Activated naive CD4-positive, alpha-beta T cell treated with anti-CD3 and anti-CD28 coated beads, Interleukin-2, amount 50 U/mL, for 72 hours (primary cell): ENCODE measurements around the gene APOL3. TPM values are rescaled to one million over a fixed set of nuclear protein-coding genes. Genes with fewer than 3 reads are reported as not detected.
"Not testable (repeated sequence)": the region's sequence is repeated elsewhere in the genome, so short reads cannot be mapped to it uniquely, and the experiment has no call there.

Experiments
- ATAC-seq, 2 donors: fragments of 150-1000 bp; cut with Tn5 transposase; 2 replicates each; pipeline ENCODE4 v1.10.0; 2021; ENCODE audit warnings: mild to moderate bottlenecking in 2 of 2, moderate library complexity in 2 of 2
- DNase-seq, 2 donors: peaks; one replicate each; pipeline ENCODE4 v3.0.0; 2021 to 2022; ENCODE audit warnings: low spot score in 2 of 2
- H3K27ac Mint-ChIP-seq, 2 donors: one replicate each; pipeline ENCODE4 v1.8.0; 2022; ENCODE audit warnings: mild to moderate bottlenecking in 2 of 2, mixed read lengths in 2 of 2
- H3K36me3 Mint-ChIP-seq, 2 donors: one replicate each; pipeline ENCODE4 v1.8.0; 2022; ENCODE audit warnings: mixed read lengths in 2 of 2
- H3K9me3 Mint-ChIP-seq, 2 donors: one replicate each; pipeline ENCODE4 v1.8.0; 2022; ENCODE audit warnings: mixed read lengths in 2 of 2
- total RNA-seq, 2 donors: library from RNA; stranded (reverse); gene quantifications; one replicate each; pipeline ENCODE4 v1.2.3, GENCODE V29; 2022

The APOL3 gene
- total RNA-seq, 2 donors from 2014 or later = 46.4 to 70.0 TPM

DNA sequence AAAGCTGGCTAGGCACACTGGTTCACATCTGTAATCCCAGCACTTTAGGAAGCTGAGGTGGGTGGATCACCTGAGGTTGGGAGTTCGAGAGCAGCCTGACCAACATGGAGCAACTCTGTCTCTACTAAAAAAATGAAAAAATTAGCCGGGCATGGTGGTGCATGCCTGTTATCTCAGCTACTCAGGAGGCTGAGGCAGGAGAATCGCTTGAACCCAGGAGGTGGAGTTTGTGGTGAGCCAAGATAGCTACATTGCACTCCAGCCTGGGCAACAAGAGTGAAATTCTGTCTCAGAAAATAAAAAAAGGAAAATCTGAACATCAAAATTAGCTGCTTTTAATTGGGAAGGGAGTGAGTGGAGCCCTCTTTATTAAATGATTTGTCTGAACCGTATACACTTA is 7.7 kb downstream of the APOL3 start:
- H3K9me3 Mint-ChIP-seq, H3K27ac Mint-ChIP-seq, DNase-seq, ATAC-seq: not testable (repeated sequence)
- H3K36me3 Mint-ChIP-seq = peaks cover 36 to 54% of the 10 kb centered on the region in 2 donors

DNA sequence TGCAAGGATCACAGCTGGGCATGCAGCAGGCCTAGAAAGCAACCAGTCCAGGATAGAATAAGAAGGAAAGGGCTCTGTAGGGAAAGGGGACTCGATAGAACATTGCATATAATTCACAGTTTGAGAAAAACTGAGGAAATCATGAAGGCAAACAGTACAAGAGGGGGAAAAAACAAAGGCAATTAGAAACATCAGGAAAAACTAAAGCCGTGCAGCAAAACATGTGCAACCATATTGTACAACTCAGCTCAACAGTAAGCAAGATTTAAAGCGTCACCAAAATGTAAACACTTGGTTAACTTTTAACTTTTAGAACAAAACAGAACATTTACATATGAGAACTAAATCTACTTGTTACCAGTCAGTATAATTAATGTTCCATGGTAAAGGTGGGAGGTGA is 8.5 kb downstream of the APOL3 start:
- H3K36me3 Mint-ChIP-seq = peaks cover 34 to 50% of the 10 kb centered on the region in 2 donors
- H3K9me3 Mint-ChIP-seq = peaks cover 0 to 6% of the 10 kb centered on the region in 2 donors
- ATAC-seq (no peak), DNase-seq (no peak)
- H3K27ac Mint-ChIP-seq = peak overlapping the region; percentile 1 to 53

- no peak for ATAC-seq
Measured at GRCh38 chr22:36151006-36151595, 9.5 kb downstream of the APOL3 start.

DNA sequence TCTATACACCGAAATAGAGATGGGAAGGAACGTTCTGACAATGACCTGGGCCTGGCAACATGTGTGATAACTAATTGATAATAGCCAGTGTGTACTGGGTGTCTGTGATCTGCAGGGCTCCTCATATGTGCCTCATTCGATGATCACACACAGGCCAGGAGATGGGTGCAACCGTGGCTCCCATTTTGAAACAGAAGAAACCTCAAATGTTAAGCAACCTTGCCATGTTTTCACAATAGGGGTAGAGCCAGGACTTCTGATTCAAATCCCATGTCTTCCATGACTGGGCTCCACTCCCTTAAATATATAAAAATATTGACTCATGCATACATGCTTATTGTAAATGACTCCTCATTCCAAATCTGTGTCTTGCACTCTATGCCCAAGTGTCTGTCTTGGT is 11.1 kb downstream of the APOL3 start:
- no peak for DNase-seq
- peak in 1 of 2 donors; percentile 22 for ATAC-seq
- Mint-ChIP-seq H3K9me3 (peaks cover 0 to 6% of the 10 kb centered on the region in 2 donors), H3K27ac (peak overlapping the region in 1 of 2 donors; percentile 40), H3K36me3 (peaks cover 13 to 27% of the 10 kb centered on the region in 2 donors)

More at GRCh38 chr22:36151006-36151595, 9.5 kb downstream of the APOL3 start:
- H3K9me3 Mint-ChIP-seq = peaks cover 0 to 6% of the 10 kb centered on the region in 2 donors
- peaks cover 24 to 40% of the 10 kb centered on the region in 2 donors for H3K36me3 Mint-ChIP-seq
- peak overlapping the region; percentile 19 to 53 for H3K27ac Mint-ChIP-seq
- DNase-seq = no peak

DNA sequence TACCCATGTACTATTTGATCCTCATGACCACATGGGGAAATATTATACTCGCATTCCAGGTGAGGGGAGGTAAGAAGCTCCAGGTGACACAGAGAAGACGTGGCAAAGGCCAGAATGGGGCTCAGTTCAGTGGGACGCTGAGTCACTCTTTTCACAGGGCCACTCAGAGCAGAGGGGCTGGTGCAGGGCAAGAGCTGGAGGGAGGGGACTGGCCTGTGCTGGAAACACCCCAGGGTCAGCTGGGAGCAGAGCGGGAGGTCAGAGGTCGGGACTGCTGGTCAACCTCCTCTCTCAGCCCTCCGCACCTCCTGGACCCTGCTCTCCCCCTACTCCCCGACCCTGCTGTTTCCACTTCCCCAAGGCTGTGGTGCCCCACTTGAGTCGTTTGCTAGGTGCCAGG is 12.1 kb downstream of the APOL3 start:
- ATAC-seq = no peak
- Mint-ChIP-seq H3K9me3 (peaks cover 0 to 6% of the 10 kb centered on the region in 2 donors), H3K36me3 (peaks cover 9 to 21% of the 10 kb centered on the region in 2 donors), H3K27ac (peak overlapping the region; percentile 17 to 40)
- no peak for DNase-seq

GRCh38 chr22:36147196-36147791 is 13.3 kb downstream of the APOL3 start:
- ATAC-seq (no peak), DNase-seq (no peak)
- H3K9me3 Mint-ChIP-seq = peaks cover 0 to 6% of the 10 kb centered on the region in 2 donors
- peaks cover 8 to 17% of the 10 kb centered on the region in 2 donors for H3K36me3 Mint-ChIP-seq
- H3K27ac Mint-ChIP-seq = peak overlapping the region; percentile 30 to 40

DNA sequence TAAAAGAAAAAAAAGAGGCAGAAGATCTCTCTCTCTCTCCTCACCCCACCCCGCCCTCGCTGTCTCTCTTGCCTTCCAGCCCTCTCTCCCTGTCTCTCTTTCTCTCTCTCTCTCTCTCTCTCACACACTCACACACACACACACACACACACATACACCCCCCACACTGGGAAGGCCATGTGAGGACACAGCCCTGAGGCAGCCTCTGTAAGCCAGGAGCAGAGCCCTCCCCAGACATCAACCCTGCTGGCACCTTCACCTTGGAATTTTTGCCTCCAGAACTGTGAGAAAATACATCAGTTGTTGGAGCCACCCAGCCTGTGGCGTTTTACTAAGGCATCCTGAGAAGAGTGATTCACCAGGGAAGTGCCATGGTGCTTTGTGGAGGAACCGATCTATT is 14.7 kb downstream of the APOL3 start:
- DNase-seq = no peak
- ATAC-seq = no peak
- H3K36me3 Mint-ChIP-seq = peaks cover 0 to 13% of the 10 kb centered on the region in 2 donors
- peak overlapping the region; percentile 23 to 33 for H3K27ac Mint-ChIP-seq
- H3K9me3 Mint-ChIP-seq = no peaks in the 10 kb centered on the region

GRCh38 chr22:36144886-36145541 is 15.5 kb downstream of the APOL3 start:
- ATAC-seq (peak; percentile 46 to 54), DNase-seq (no peak)
- H3K9me3 Mint-ChIP-seq = no peaks in the 10 kb centered on the region
- H3K36me3 Mint-ChIP-seq = peaks cover 0 to 9% of the 10 kb centered on the region in 2 donors
- H3K27ac Mint-ChIP-seq = no peak overlapping the region

GRCh38 chr22:36143956-36144355 is 16.6 kb downstream of the APOL3 start:
- Mint-ChIP-seq H3K9me3 (no peaks in the 10 kb centered on the region), H3K36me3 (peaks cover 0 to 9% of the 10 kb centered on the region in 2 donors), H3K27ac (peak overlapping the region; percentile 68)
- no peak for ATAC-seq
- DNase-seq = no peak

DNA sequence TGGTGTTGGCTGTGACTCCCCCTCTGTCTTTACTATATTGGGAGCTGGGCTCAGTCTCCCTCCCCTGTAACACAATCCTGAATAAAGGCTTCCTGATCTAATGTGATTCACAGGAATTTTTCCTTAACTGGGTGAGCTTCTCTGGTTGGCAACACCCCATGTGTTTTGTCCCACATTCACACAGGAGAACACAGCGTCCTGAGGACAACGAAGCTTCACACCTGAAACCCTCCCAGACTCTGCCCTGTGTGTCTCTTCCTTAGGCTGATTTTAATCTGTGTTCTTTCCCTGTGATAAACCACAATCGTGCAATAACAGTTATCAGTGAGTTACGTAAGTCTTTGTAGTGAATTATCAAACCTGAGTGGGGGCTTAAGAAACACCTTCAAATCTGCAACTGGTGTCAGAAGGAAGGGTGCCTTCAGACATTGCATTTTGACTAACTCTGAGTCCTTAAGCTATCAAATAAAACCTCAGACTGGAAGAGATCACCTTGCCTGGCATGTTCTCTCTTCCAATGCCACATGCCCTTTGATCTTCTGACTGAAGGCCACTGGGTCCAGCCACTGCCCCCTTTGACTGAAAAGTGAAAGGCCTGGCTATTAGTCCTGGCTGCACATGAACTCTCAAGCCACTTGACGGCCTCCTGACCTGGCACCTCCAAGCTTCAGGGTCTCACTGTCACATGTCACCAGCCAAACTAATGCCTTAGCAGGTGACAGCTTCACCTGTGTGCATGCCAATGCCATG is 17.3 kb downstream of the APOL3 start:
- ATAC-seq (no peak), DNase-seq (no peak)
- H3K36me3 Mint-ChIP-seq = peaks cover 0 to 9% of the 10 kb centered on the region in 2 donors
- H3K27ac Mint-ChIP-seq = peak overlapping the region; percentile 68 to 69
- H3K9me3 Mint-ChIP-seq = no peaks in the 10 kb centered on the region

GRCh38 chr22:36141481-36141880 is 19.1 kb downstream of the APOL3 start:
- no peak for ATAC-seq
- Mint-ChIP-seq H3K36me3 (peaks cover 0 to 9% of the 10 kb centered on the region in 2 donors), H3K27ac (no peak overlapping the region), H3K9me3 (no peaks in the 10 kb centered on the region)
- DNase-seq = no peak

DNA sequence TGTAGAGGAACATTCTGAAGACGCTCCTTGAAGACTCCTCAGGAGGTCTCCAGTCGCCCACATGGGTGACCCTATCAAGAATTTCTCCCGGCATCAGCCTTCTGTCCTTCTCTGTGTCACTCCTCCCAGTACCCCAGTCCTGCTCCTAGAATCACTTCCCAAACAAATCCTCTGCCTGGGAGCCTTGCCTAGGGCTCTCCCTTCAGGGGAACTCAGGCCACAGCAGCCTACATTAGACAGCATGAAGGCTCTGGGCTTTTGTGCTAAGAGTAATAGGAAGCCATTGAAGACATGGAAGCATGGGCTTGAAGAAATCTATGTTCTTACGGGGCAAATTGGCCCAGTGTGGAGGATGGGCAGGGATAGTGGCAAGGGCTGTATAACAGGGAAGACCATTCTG is 21.8 kb downstream of the APOL3 start:
- not testable (repeated sequence) for H3K9me3 Mint-ChIP-seq, ATAC-seq, H3K36me3 Mint-ChIP-seq, DNase-seq
- peak overlapping the region in 1 of 2 donors; percentile 71 for H3K27ac Mint-ChIP-seq

DNA sequence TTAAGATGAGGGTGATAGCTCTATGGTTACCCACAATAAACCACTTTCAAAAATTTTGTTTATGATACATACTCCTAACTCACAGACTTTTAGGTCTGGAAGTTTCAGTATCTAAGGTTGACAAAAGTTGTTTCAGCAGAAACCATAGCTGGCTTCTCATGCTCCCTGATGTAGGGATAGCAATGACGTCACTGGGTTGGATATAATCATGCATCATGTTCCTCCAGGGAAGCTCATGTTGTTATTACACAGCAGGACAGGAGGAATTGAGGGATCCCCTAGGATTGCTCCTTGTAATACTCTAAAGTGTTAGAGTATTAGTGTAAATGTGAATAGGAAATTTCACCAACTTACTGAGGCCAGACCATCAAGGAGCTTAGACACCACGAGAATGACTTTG is 23.6 kb downstream of the APOL3 start:
- Mint-ChIP-seq H3K27ac (no peak overlapping the region), H3K36me3 (peaks cover 0 to 9% of the 10 kb centered on the region in 2 donors)

DNA sequence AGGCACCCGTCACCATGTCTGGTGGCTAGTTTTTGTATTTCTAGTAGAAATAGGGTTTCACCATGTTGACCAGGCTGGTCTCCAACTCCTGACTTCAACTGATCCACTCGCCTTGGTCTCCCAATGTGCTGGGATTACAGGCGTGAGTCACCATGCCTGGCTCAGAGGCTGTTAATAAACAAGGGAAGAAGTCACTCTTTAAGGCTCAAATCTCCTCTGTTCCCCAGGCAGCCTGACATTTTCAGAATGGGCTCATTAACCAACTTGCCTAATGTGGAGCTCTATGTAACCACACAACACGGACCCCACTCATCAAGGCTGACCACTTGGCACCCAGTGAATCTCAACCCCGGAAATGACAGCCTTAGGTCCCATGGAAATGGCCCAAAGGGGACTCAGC is 24.1 kb downstream of the APOL3 start:
- ATAC-seq (no peak), DNase-seq (no peak)
- Mint-ChIP-seq H3K27ac (peak overlapping the region in 1 of 2 donors; percentile 1), H3K9me3 (no peaks in the 10 kb centered on the region), H3K36me3 (peaks cover 0 to 5% of the 10 kb centered on the region in 2 donors)

More for the DNA sequence above, 23.6 kb downstream of the APOL3 start:
- DNase-seq = no peak
- ATAC-seq = no peak
- no peaks in the 10 kb centered on the region for H3K9me3 Mint-ChIP-seq

- DNase-seq = no peak
- Mint-ChIP-seq H3K9me3 (no peaks in the 10 kb centered on the region), H3K36me3 (no peaks in the 10 kb centered on the region), H3K27ac (peak overlapping the region in 1 of 2 donors; percentile 33)
- ATAC-seq = no peak
Measured at GRCh38 chr22:36135306-36135980, 25.1 kb downstream of the APOL3 start.

- DNase-seq = no peak
- ATAC-seq = peak; percentile 66 to 71
- Mint-ChIP-seq H3K36me3 (no peaks in the 10 kb centered on the region), H3K9me3 (no peaks in the 10 kb centered on the region), H3K27ac (peak overlapping the region; percentile 33 to 88)
Measured at GRCh38 chr22:36134182-36134581, 26.4 kb downstream of the APOL3 start.
